GM19238 (cell line): ENCODE results near the gene TRIML1.

Experiments used
- DNase-seq: peaks from one replicate; pipeline ENCODE4 v3.0.0; 2011; ENCODE audit warnings: low spot score; ENCODE audit not compliant: insufficient read length

TRIML1 gene, protein sequence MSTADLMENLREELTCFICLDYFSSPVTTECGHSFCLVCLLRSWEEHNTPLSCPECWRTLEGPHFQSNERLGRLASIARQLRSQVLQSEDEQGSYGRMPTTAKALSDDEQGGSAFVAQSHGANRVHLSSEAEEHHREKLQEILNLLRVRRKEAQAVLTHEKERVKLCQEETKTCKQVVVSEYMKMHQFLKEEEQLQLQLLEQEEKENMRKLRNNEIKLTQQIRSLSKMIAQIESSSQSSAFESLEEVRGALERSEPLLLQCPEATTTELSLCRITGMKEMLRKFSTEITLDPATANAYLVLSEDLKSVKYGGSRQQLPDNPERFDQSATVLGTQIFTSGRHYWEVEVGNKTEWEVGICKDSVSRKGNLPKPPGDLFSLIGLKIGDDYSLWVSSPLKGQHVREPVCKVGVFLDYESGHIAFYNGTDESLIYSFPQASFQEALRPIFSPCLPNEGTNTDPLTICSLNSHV

GRCh38 chr4:188139141-188139540 lies at the start of gene TRIML1:
Gene TRIML1, plus strand, starts transcription at chr4:188139441. Its CDS starts 118 bp downstream, at chr4:188139559.
- no peak for DNase-seq

- no peak for DNase-seq
Measured at GRCh38 chr4:188092824-188093223, 46.4 kb upstream of the TRIML1 start.

DNA sequence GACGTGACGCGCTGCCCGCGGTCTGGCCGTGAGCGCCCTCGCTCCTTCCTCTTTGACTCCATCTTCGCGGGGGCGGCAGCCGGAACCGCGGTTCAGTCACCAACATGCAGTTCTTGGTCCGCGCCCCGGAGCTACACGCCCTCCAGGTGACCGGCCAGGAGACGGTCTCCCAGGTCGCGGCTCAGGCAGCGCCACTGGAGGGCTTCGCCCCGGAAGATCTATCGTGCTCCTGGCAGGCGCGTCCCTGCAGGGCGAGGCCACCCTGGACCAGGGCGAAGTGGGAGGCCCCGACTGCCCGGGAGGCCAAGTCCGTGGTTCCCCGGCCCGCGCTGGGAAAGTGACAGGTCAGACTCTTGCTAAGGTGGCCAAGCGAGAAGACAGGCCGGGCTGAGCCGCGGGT lies 32.8 kb upstream of the TRIML1 start:
- no peak for DNase-seq

- DNase-seq: no peak
Measured at GRCh38 chr4:188107931-188108843, 31.1 kb upstream of the TRIML1 start.

DNA sequence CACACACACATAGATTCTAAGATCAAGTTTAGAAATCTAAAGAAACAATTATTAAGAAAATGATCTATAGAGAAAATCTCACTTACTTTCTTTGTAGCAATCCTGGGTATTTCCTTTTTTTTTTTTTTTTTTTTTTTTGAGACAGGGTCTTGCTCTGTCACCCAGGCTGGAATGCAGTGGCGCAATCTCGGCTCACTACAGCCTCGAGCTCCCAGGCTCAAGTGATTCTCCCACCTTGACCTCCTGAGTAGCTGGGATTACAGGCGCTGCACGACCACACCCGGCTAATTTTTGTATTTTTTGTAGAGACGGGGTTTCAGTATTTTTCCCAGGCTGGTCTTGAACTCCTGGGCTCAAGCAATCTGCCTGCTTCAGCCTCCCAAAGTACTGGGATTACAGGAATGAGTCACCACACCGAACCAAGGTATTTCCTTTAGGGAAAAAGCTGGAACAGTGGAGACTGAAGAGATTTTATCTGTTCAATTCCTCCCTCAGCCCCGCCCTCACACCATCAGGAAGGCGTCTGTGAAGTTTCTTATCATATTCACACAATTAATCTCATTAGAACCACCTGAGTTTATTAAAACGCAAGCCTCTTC lies 30.0 kb upstream of the TRIML1 start, which contains the start of gene TRIML2:
TRIML2 (minus strand) TSS at position 447 of the 599 bp plus-strand sequence. CDS start 4,235 bp downstream, outside the sequence.
- no peak for DNase-seq

DNA sequence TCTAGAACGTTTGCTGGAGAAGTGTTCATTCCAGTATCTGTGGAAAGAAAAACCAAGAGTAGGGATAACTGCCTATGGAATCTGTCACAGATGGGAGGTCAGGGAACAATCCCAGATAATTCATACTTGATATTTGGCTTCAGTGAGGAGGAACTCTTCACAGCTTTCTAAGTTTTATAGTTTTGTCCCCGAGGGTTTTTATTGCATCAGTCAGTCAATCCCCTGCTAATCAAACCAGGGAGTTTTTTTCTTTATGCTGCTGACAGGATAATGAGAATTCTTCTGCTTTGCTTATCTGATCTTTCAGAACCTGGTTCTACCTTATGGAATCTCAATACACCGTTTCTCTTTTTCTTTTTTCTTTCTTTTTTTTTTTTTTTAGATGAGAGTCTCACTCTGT lies 29.2 kb upstream of the TRIML1 start:
- DNase-seq: no peak

DNA sequence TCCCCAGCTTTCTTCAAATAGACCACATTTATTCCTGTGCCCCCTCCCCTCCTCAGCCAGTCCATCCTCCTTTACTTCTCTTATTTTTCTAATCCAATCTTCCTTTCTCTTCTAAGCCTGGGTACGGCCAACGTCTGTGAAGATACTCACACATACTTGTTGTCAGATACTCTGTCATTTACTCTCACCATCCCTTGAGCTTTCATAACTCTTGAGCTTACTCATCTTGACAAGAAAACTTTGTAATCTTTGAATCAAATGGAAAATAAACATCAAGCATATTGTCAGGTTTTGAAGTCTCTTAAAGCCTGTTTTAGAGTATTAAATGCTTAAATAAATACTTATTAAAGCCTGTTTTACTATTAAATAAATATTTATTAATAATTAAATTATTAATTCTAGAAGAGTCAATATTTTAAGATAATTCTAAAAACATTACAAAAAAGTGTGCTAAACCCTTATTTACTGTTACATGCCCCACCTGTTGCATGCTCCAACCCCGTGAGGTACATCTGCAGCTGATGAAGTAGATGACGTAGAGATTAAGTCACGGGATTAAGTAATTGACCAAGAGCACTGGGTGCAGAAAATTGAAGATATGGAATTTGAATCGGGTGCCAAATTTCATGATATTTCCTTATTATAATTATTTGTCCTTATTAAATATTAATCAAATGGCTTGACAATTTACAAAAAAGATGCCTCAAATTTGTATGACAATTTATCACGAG lies 28.3 kb upstream of the TRIML1 start:
- no peak for DNase-seq

DNA sequence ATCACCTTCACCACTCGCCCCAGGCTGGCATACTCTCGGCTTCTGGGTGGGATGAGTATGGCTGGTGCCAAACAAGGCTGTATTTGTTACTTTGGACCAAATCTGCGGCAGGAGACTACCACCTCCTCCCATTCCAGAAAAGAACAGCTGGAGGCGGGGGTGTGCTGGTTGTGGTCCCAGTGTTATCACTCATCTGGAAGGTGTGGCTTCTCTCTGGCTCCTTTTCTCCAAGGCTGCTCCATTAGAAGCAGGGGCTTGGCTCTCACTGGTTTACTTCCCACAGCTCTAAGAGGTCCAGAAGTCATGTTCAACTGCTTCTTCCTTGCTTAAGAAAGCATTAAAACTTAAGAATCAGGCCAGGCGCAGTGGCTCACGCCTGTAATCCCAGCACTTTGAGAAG lies 27.3 kb upstream of the TRIML1 start:
- no peak for DNase-seq

DNA sequence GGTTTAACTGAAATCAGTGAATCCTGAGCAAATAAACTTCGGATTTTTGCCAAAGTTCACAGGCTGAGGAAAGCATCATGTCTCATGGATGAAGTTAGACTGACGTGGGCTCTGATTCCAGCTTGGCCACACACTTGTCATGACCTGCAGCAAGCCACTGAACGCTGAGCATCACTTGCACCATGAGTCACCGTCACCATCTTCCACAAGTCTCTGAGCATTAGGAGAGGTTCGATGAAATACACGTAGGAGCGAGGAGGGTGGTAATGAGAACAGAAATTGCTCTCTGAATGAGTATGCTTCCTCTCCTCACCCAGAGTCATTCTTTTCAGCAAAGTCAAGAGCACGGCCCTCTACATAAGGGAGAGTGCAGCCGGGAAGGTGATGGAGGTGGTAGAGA lies 26.1 kb upstream of the TRIML1 start:
- DNase-seq: no peak

GRCh38 chr4:188117631-188118324 lies 21.5 kb upstream of the TRIML1 start:
- DNase-seq: no peak

- no peak for DNase-seq
Measured at GRCh38 chr4:188121530-188121929, 17.7 kb upstream of the TRIML1 start.

DNA sequence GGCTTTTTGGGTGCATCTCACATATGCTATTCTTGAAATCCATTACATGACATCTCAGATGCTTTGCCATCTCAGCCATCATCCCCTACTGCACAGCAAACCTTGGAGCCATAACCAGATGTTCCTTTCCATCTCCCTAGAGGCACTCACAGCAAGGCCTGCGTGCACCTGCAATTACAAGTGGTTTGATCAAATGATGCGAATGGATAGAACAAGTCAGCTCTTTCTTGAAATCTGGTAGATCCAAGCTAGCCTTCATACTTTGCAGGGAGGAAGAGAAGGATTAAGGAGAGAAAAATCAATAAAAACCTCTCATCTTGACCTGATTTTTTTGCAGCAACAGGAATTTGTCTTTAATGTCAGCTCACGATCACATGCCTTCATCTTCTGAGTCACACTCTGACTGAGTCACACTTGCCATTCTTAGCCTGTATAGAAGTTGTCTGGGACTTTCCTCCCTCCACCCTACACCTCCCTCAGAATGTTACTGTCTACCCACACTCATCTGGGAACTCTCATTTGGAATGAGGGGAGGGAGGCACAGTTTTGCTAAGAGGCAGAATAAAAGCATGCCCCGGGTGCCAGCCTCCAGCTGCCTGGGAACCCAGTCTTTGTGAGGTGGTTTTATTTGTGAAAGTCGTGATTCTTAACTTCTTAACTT lies 11.9 kb upstream of the TRIML1 start:
- no peak for DNase-seq

DNA sequence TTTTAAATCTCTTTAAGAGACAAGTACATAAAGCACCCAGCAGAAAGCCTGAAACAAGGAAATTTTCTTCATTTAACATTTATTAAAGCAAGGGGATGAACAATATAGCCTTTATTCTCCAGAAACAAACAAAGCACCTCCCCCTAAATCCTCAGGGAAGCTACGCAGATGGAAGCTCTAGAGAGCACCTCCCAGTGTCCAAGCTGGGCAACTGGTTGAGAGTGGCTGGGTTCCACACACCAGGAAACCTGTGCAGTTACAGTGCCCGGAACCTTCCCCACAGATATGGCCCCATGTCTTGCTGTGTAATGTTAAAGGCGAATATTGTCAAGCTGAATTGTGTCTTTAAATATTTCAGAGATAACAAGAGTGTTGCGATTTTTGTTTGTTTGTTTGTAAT lies 8.9 kb upstream of the TRIML1 start:
- DNase-seq: no peak

DNA sequence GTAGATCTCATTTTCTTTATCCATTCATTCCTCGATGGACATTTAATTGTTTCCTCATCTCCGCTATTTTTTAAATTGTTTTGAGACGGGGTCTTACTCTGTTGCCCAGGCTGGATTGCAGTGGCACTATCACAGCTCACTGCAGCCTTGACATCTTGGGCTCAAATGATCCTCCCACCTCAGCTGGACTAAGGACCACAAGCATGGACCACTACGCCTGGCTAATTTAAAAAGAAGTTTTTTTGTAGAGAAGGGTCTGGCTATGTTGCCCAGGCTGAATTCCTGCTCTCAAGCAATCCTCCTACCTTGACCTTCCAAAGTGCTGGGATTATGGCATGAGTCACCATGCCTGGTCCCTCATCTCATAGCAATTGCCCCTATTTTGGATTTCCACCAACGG lies 7.0 kb upstream of the TRIML1 start:
- no peak for DNase-seq

DNA sequence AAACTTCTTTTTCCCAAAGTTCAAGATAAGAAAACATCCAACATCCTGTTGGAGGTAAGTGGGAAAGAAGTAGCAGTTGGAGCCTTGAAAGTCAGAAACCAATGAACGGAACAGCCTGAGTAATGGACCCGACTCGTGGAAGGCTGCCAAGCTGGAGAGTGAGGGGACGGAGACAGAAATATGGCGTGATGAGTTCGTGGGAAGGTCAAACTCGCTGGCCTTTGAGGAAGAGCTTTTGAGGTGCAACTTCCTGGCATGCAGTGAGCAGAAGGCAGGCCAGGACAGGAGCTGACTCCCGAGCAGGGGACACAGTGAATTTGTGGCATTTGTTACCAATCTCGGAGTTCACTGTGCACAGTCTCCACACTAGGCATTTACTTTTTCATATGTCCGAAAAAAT lies 1.0 kb upstream of the TRIML1 start:
- no peak for DNase-seq

- DNase-seq: no peak
Measured at GRCh38 chr4:188139671-188140070, 430 bp downstream of the TRIML1 start.

- no peak for DNase-seq
Measured at GRCh38 chr4:188143731-188144130, 4.5 kb downstream of the TRIML1 start.

DNA sequence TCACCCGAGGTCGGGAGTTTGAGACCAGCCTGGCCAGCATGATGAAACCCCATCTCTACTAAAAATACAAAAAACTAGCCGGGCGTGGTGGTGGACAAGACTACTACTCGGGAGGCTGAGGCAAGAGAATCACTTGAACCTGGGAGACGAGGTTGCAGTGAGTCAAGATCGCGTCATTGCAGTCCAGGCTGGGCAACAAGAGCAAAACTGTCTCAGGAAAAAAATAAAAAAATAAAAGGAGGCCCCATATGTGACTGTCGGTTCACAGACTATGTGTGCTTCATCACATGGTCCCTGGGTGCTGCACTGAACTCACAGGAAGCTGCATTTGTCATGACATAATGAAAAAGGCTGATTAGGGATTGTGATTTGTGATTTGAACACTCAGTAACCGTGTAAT lies 6.4 kb downstream of the TRIML1 start:
- DNase-seq: no peak

DNA sequence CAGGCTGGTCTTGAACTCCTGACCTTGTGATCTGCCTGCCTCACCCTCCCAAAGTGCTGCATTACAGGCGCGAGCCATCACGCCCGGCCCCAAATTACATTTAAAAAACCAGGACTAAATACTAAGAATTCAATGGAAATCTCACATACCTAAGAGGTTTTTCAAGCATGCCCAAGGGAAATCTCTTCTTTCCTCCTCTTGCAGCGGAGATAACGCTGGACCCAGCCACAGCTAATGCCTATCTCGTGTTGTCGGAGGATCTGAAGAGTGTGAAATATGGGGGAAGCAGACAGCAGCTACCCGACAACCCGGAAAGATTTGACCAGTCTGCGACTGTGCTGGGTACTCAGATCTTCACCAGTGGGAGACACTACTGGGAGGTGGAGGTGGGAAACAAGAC lies 7.4 kb downstream of the TRIML1 start:
- DNase-seq: no peak

- DNase-seq: no peak
Measured at GRCh38 chr4:188147176-188147575, 7.9 kb downstream of the TRIML1 start.
